Choroid plexus epithelial cell (primary cell): ENCODE data around the gene AGA.

Experiments
- DNase-seq: peaks from one replicate; pipeline ENCODE4 v3.0.0-alpha.2; 2010; ENCODE audit warnings: low read depth
- H3K4me3 ChIP-seq: 2 replicates; pipeline ENCODE4 v1.5.1; 2011; ENCODE audit warnings: low read depth, mild to moderate bottlenecking, control low read depth, low read length, moderate library complexity
- CTCF ChIP-seq: conservative IDR thresholded peaks from 2 replicates; pipeline ENCODE4 v1.5.1; 2011; ENCODE audit warnings: low read depth, mild to moderate bottlenecking, control low read depth, inconsistent platforms, low read length, moderate library complexity

AGA gene

GRCh38 chr4:177441803-177442622 is at the start of gene AGA:
AGA (minus strand) TSS chr4:177442437; CDS start chr4:177442375, 62 bp downstream.
- peak within 1 kb of the TSS; percentile 93 for H3K4me3 ChIP-seq
- TF ChIP-seq CTCF: no peak
- DNase-seq: peak; percentile 97

GRCh38 chr4:177492022-177492421 is 49.8 kb upstream of the AGA start:
- no peak overlapping the region for H3K4me3 ChIP-seq
- no peak for TF ChIP-seq CTCF
- DNase-seq: no peak

- TF ChIP-seq CTCF: no peak
- no peak for DNase-seq
- H3K4me3 ChIP-seq: no peak overlapping the region
Measured at GRCh38 chr4:177490769-177491168, 48.5 kb upstream of the AGA start.

- peak; percentile 48 for DNase-seq
- no peak for TF ChIP-seq CTCF
- no peak overlapping the region for H3K4me3 ChIP-seq
Measured at GRCh38 chr4:177489471-177490246, 47.4 kb upstream of the AGA start.

GRCh38 chr4:177487977-177488376 is 45.7 kb upstream of the AGA start:
- TF ChIP-seq CTCF: no peak
- no peak for DNase-seq
- no peak overlapping the region for H3K4me3 ChIP-seq

GRCh38 chr4:177485528-177485927 is 43.3 kb upstream of the AGA start:
- no peak overlapping the region for H3K4me3 ChIP-seq
- TF ChIP-seq CTCF: no peak
- no peak for DNase-seq
